ENCODE measurements around the gene CDKL1.

GRCh38 chr14:50389668-50390441 lies 6.8 kb downstream of the CDKL1 start:
- TF ChIP-seq, protein P1, sequence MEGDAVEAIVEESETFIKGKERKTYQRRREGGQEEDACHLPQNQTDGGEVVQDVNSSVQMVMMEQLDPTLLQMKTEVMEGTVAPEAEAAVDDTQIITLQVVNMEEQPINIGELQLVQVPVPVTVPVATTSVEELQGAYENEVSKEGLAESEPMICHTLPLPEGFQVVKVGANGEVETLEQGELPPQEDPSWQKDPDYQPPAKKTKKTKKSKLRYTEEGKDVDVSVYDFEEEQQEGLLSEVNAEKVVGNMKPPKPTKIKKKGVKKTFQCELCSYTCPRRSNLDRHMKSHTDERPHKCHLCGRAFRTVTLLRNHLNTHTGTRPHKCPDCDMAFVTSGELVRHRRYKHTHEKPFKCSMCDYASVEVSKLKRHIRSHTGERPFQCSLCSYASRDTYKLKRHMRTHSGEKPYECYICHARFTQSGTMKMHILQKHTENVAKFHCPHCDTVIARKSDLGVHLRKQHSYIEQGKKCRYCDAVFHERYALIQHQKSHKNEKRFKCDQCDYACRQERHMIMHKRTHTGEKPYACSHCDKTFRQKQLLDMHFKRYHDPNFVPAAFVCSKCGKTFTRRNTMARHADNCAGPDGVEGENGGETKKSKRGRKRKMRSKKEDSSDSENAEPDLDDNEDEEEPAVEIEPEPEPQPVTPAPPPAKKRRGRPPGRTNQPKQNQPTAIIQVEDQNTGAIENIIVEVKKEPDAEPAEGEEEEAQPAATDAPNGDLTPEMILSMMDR (CRISPR knock-in tag; IDR thresholded peaks at IDR 0.05), result no peak
- TF ChIP-seq ZNF432 (CRISPR knock-in tag; IDR thresholded peaks at IDR 0.05; ENCODE audit: borderline replicate concordance), result no peak
- no peak for TF ChIP-seq NFIC (IDR thresholded peaks at IDR 0.05; ENCODE audit: low read length)
- no peak for TF ChIP-seq KDM1A (CRISPR knock-in tag; IDR thresholded peaks at IDR 0.05)
- no peak for TF ChIP-seq ZNF24 (IDR thresholded peaks at IDR 0.05)
- no peak for TF ChIP-seq SRSF1 (optimal IDR thresholded peaks at IDR 0.05; ENCODE audit: low read depth, low read length)
- TF ChIP-seq ZSCAN29 (CRISPR knock-in tag; conservative IDR thresholded peaks at IDR 0.05), result no peak
- TF ChIP-seq ETS1 (CRISPR knock-in tag; IDR thresholded peaks at IDR 0.05), result no peak
